Epithelial cell of proximal tubule (primary cell): ENCODE results near the gene PLAGL2. TPM values are rescaled to one million over a fixed set of nuclear protein-coding genes. Genes with fewer than 3 reads are reported as not detected.

ENCODE experiments used
- DNase-seq: peaks from one replicate; pipeline ENCODE4 v3.0.0-alpha.2; 2011; ENCODE audit warnings: low read depth
- H3K4me3 ChIP-seq: 2 replicates; pipeline ENCODE4 v1.5.1; 2011; ENCODE audit warnings: low read depth, mild to moderate bottlenecking, low read length
- total RNA-seq: library from RNA; depleted of rRNA; stranded (reverse); fragments of >200 nt; gene quantifications from 2 replicates; pipeline ENCODE4 v1.2.3, GENCODE V29; 2015
- TF ChIP-seq, protein P1 (sequence below): conservative IDR thresholded peaks from 2 replicates; pipeline ENCODE4 v1.5.1; 2012; ENCODE audit warnings: low read depth, mild to moderate bottlenecking, low read length

The PLAGL2 gene
- total RNA-seq, 1 donor from 2014 or later: 7.8 TPM

GRCh38 chr20:32236048-32236533 lies 28.5 kb upstream of the PLAGL2 start:
- TF ChIP-seq, protein P1, sequence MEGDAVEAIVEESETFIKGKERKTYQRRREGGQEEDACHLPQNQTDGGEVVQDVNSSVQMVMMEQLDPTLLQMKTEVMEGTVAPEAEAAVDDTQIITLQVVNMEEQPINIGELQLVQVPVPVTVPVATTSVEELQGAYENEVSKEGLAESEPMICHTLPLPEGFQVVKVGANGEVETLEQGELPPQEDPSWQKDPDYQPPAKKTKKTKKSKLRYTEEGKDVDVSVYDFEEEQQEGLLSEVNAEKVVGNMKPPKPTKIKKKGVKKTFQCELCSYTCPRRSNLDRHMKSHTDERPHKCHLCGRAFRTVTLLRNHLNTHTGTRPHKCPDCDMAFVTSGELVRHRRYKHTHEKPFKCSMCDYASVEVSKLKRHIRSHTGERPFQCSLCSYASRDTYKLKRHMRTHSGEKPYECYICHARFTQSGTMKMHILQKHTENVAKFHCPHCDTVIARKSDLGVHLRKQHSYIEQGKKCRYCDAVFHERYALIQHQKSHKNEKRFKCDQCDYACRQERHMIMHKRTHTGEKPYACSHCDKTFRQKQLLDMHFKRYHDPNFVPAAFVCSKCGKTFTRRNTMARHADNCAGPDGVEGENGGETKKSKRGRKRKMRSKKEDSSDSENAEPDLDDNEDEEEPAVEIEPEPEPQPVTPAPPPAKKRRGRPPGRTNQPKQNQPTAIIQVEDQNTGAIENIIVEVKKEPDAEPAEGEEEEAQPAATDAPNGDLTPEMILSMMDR: no peak
- H3K4me3 ChIP-seq: no peak overlapping the region
- no peak for DNase-seq

GRCh38 chr20:32235331-32236047 lies 27.9 kb upstream of the PLAGL2 start:
- DNase-seq: no peak
- no peak overlapping the region for H3K4me3 ChIP-seq
- TF ChIP-seq, protein P1: no peak

- H3K4me3 ChIP-seq: no peak overlapping the region
- TF ChIP-seq, protein P1: no peak
- DNase-seq: no peak
Measured at GRCh38 chr20:32234135-32234808, 26.7 kb upstream of the PLAGL2 start.

DNA sequence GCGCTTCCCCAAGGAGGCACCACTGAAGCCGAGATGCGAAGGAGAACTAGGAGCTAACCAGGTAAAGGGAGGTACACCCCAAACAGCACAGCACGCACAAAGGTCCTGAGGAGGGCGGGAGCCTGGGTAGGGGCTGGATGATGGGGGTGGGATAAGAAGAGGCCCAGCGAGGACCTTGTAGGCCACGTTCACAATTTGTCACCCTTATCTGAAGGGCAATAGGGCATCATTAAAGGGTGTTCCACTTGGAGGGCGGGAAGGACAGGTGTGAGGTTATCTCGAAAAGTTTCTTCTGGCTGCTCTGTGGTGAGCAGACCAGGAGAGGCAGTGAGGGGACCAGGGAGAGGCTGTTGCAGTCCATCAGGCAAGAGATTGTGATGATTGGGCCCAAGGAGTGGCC lies 25.7 kb upstream of the PLAGL2 start:
- no peak for DNase-seq
- no peak overlapping the region for H3K4me3 ChIP-seq
- TF ChIP-seq, protein P1: no peak

DNA sequence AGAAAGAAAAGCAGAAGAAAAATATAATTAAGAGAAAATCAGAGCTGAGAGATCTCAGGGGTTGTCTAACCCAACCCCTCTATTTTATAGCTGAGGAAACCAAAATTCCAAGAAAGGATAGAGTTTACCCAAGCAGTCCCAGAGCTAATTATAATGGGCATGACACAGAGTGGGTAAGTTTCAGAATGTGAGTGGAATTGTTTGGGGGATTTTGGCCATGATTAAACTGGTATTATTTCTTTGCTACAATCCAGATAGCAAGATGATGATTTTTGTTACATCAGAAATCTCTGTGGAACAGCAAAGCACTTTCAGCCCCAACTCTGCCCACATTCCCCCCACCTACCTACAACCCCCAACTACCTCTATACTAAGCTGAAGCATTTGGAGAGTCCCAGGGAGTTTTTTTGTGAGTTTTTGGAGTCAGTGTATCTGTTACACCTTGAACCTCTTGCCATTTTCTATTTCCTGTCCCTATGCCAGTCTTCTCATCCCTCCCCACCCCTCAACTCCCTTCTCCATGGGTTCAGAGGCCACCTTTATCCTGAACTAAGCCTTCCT lies 24.9 kb upstream of the PLAGL2 start:
- H3K4me3 ChIP-seq: no peak overlapping the region
- TF ChIP-seq, protein P1: no peak

DNA sequence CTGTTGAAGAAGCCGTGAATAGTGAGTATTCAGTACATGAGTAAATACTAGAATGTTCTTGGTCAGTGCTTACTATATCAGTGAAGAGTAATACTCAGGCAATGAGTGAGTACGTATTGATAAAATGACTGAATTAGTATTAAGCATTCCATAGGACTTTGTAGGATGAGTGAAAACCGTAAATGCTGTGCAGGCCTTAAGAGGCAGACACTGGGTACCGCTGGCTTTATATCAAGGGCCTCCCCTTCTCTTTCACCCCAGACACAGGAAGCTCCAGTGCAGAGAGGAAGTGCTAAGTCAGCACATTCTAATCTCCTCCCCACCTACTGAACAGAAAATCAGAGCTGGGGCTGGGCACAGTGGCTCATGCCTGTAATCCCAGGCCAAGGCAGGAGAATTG lies 24.3 kb upstream of the PLAGL2 start:
- TF ChIP-seq, protein P1: no peak
- DNase-seq: no peak
- H3K4me3 ChIP-seq: no peak overlapping the region

More for the DNA sequence above, 24.9 kb upstream of the PLAGL2 start:
- DNase-seq: no peak
